ENCODE results near the gene NXF2B. TPM values are rescaled to one million over a fixed set of nuclear protein-coding genes. Genes with fewer than 3 reads are reported as not detected.

NXF2B gene
- total and polyA plus RNA-seq, 8 donors, result 0.13 to 0.48 (median 0.28) TPM; not detected in 2

- no peak for TF ChIP-seq CTCF (IDR thresholded peaks at IDR 0.05)
- no peak for ATAC-seq
- Histone ChIP-seq H3K4me3 (no peak overlapping the region), H3K27me3 (no peaks in the 10 kb centered on the region), H3K4me1 (no peaks in the 10 kb centered on the region), H3K9me3 (no peaks in the 10 kb centered on the region), H3K36me3 (no peaks in the 10 kb centered on the region), H3K27ac (no peak overlapping the region)
- intact Hi-C loops (cut with DNase I), result no loop called here
- DNase-seq, result no peak
These were observed 100.2 kb downstream of the NXF2B start for GRCh38 chrX:102339312-102340298.

GRCh38 chrX:102338162-102338561 is 101.6 kb downstream of the NXF2B start:
- DNase-seq (no peak), ATAC-seq (no peak)
- H3K27me3 ChIP-seq, result no peaks in the 10 kb centered on the region
- intact Hi-C loops (cut with DNase I), result no loop called here
- no peak overlapping the region for H3K27ac ChIP-seq
- no peaks in the 10 kb centered on the region for H3K36me3 ChIP-seq
- no peaks in the 10 kb centered on the region for H3K4me1 ChIP-seq
- no peak for TF ChIP-seq CTCF (IDR thresholded peaks at IDR 0.05)
- no peaks in the 10 kb centered on the region for H3K9me3 ChIP-seq
- H3K4me3 ChIP-seq, result no peak overlapping the region

Other genes with a start within 250 kb of the NXF2B start
- not detected for gene TCP11X1, start 224.7 kb downstream of the NXF2B start, total RNA-seq
- gene TCP11X1, start 224.7 kb downstream of the NXF2B start, polyA plus RNA-seq (ENCODE audit: insufficient read length in 6 of 6), result under 1 TPM in 1 of 6 donors, not detected in 5; 0.25 TPM
- gene NXF2, start 192.8 kb downstream of the NXF2B start, total RNA-seq, result under 1 TPM in 1 of 2 donors, not detected in 1; 0.24 TPM
- gene NXF2, start 192.8 kb downstream of the NXF2B start, polyA plus RNA-seq (ENCODE audit: insufficient read length in 6 of 6), result under 1 TPM in 3 of 6 donors, not detected in 3; 0.14 to 0.24 (median 0.18) TPM
- gene TCP11X2, start 31.8 kb upstream of the NXF2B start, total RNA-seq, result not detected
- gene TCP11X2, start 31.8 kb upstream of the NXF2B start, polyA plus RNA-seq (ENCODE audit: insufficient read length in 6 of 6), result under 1 TPM in 5 of 6 donors, not detected in 1; 0.11 to 0.32 (median 0.26) TPM
- 1 to 10 TPM; 2.1 to 4.1 TPM for gene TMSB15A, start 76.7 kb upstream of the NXF2B start, total RNA-seq
- gene TMSB15A, start 76.7 kb upstream of the NXF2B start, polyA plus RNA-seq (ENCODE audit: insufficient read length in 6 of 6), result 10 to 100 TPM; 51.1 to 91.2 (median 70.3) TPM
- 10 to 100 TPM in 1 of 2 donors, 1 to 10 TPM in 1; 9.2 to 12.7 TPM for gene ARMCX5, start 159.5 kb upstream of the NXF2B start, total RNA-seq
- gene ARMCX5, start 159.5 kb upstream of the NXF2B start, polyA plus RNA-seq (ENCODE audit: insufficient read length in 6 of 6), result 10 to 100 TPM; 14.9 to 20.7 (median 17.7) TPM
- 1 to 10 TPM; 2.3 to 4.0 TPM for gene GPRASP1, start 211.5 kb upstream of the NXF2B start, total RNA-seq
- gene GPRASP1, start 211.5 kb upstream of the NXF2B start, polyA plus RNA-seq (ENCODE audit: insufficient read length in 6 of 6), result 10 to 100 TPM; 17.7 to 25.0 (median 21.0) TPM

All from left lung (tissue), 10 donors.